Lower leg skin (tissue), 4 donors: ENCODE data around the gene MLYCD. TPM values are rescaled to one million over a fixed set of nuclear protein-coding genes. Genes with fewer than 3 reads are reported as not detected.

Experiments used
- DNase-seq, 2 donors: peaks; one replicate each; pipeline ENCODE4 v3.0.0-alpha.2; 2019; ENCODE audit warnings: low spot score in 2 of 2
- H3K4me3 ChIP-seq: fragments of 200-600 bp; sonication (generic); 2 replicates; pipeline ENCODE4 v1.5.1; 2017; ENCODE audit warnings: mild to moderate bottlenecking, low read depth; ENCODE audit not compliant: poor library complexity, severe bottlenecking
- CTCF ChIP-seq, 3 donors: fragments of 450-650 bp; IDR thresholded peaks; one replicate each; pipeline ENCODE4 v1.5.1; 2016; ENCODE audit warnings: antibody characterized with exemption in 3 of 3, mild to moderate bottlenecking in 3 of 3, moderate library complexity in 2 of 3
- POLR2A ChIP-seq, 2 donors: fragments of 450-650 bp; IDR thresholded peaks; one replicate each; pipeline ENCODE4 v1.6.1; 2016 to 2017; ENCODE audit warnings: antibody characterized with exemption in 2 of 2, mild to moderate bottlenecking in 1 of 2, moderate library complexity in 1 of 2
- WGBS, 2 donors: methylation state at CpG; one replicate each; pipeline ENCODE4 v1.1.5; 2018; 5-methylcytosine and 5-hydroxymethylcytosine counted together
- intact Hi-C: fragments of 100-400 bp; cut with DNase I; formaldehyde crosslinking; loops from one replicate; pipeline ENCODE4 v1.15.0; 2023; ENCODE audit warnings: low total_unique reads
- total RNA-seq, 4 donors: library from RNA; depleted of rRNA; stranded (reverse); fragments of >200 nt; gene quantifications; one replicate each; pipeline ENCODE4 v1.1.0, GENCODE V29; 2016

The MLYCD gene
- total RNA-seq, 4 donors from 2014 or later = 3.8 to 8.8 (median 5.2) TPM

GRCh38 chr16:83953796-83954576, 55.1 kb downstream of the MLYCD start:
- DNase-seq = peak in 1 of 2 donors; percentile 26
- intact Hi-C loops = loop anchor here (10.0 kb wide), 1 partner anchor 111 kb away; no protein-coding TSS in a partner anchor
- TF ChIP-seq CTCF (IDR thresholded peaks at IDR 0.05) (no peak), POLR2A (IDR thresholded peaks at IDR 0.05) (no peak)
- peak overlapping the region; percentile 34 for H3K4me3 ChIP-seq
- WGBS, 2 donors = 17 to 32% methylated on average over 9 to 19 of the region's 19 CpGs

DNA sequence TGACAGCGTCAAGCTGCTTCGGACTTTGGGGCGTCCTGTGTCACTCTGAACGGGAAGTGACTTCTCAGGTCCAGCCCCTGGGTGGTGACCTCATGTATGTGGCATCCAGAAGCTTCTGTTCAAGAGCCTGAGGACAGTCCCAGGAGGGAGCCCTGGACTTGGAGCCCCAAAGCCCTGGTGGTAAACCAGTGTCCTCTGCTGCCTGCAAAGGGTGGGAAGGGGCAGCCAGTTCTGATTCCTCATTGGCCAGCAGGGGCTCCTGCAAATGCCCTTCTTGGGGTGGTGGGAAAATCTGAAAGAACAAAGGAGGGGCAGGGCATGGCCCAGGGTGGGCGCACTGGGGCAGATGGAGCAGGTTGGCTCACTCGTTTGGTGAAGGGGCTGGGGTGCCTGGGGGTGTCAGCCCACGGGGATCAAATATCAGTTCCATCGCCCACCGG, 55.7 kb downstream of the MLYCD start:
- intact Hi-C loops = loop anchor here (5.0 to 10.0 kb wide), 2 partner anchors 110 to 127 kb away; no protein-coding TSS in a partner anchor
- WGBS, 2 donors = 52 to 55% methylated on average over 9 of the region's 9 CpGs
- DNase-seq = peak in 1 of 2 donors; percentile 37

DNA sequence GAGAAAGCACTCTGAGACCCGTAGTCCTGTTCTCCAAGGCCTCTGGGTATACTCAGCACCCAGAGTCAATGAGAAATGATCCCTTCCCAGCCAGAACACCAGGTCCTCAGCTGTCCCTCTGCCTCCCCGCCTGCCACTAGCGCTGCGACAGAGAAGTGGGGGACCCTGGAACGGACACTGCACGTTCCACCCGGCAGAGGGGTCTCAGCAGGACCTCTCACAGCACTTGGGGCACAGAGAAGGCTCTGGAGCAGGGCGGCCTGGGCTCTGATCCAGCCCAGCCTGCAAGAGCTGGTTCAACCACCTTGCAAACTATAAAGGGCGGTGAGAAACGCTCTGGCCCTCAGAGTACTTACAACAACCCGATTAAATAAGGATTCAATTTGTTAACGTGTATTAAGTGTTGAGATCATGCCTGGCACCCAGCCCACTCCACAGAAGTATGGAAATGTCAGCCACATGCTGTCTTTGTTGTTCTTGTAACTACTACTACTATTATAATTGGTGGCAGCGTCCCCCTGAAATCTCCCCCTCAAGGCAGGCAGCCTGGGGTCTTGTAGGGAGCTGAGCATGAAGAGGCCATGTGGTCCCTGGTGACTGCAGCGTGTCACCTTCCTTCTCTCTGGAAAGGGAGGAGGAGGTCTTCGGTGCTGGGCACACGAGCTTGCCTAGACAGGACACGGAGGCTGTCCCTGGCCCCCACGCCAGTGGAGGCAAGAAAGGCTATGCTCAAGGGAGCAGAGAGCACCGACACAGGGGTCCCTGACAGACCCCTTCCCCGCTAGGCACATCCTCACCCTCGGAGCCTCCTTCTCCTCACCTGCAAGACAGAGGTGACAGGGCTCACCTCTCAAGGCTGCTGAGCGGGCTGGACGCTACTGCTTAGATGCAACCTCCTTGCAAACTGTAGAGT, 56.6 kb downstream of the MLYCD start:
- no peak overlapping the region for H3K4me3 ChIP-seq
- WGBS, 2 donors = 71% methylated on average over 16 to 23 of the region's 23 CpGs
- DNase-seq = no peak
- TF ChIP-seq CTCF (IDR thresholded peaks at IDR 0.05) (no peak), POLR2A (IDR thresholded peaks at IDR 0.05) (no peak)
- intact Hi-C loops = loop anchor here (5.0 to 10.0 kb wide), 2 partner anchors 109 to 128 kb away; no protein-coding TSS in a partner anchor

More for the DNA sequence above, 55.7 kb downstream of the MLYCD start:
- TF ChIP-seq POLR2A (IDR thresholded peaks at IDR 0.05) = no peak
- no peak for TF ChIP-seq CTCF (IDR thresholded peaks at IDR 0.05)
- H3K4me3 ChIP-seq = no peak overlapping the region

DNA sequence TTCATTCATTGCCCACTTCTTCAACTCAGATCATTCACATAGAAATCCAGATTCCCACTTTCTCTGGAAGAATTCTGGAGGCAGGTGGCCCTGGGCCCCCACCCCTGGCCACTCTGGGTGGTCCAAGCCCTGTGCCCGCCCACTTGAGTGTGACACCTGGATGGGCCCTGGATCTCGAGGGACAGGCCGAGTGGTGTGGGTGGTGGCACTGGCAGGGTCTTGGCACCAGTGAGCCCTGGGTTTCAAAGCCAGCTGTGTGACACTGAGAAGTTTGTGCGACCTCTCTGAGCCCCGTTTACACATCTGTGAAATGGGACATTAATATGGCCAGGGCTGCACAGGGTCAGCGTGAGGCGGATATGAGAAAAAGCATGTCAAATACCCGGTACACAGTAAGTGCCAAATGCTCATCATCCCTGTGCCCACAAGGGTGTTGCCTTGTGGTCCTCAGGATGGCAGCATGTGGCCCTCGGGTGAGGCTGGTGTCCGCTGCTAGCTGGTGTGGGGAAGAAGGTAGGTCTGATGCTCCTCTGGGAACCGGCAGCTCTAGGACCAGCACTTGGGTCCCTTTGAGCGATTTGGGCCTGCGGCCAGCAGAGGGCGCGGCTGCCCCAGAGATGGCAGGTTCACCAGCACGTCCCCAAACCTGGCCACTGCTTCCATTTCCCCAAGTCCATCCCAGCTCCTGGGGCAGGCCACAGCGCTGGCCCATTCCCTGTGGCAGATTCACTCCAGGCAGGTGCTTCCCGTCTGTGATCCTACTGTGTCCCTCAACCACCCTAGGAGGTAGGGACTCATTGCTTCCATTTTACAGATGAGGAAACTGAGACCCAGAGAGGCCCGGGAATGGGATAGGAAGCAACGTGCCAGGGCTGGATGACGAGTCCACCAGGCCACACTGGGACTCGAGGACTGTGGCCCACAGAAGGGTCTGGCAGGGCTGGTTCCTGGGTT, 57.7 kb downstream of the MLYCD start:
- DNase-seq = peak; percentile 70 to 95
- no peak overlapping the region for H3K4me3 ChIP-seq
- intact Hi-C loops = loop anchor here (5.0 to 10.0 kb wide), 2 partner anchors 108 to 129 kb away; no protein-coding TSS in a partner anchor
- TF ChIP-seq CTCF (IDR thresholded peaks at IDR 0.05) (no peak), POLR2A (IDR thresholded peaks at IDR 0.05) (no peak)
- WGBS, 2 donors = 55% methylated on average over 19 to 22 of the region's 22 CpGs
